ENCODE data around the gene SMARCA1.
"Not testable (repeated sequence)": the region's sequence is repeated elsewhere in the genome, so short reads cannot be mapped to it uniquely, and the experiment has no call there.

SMARCA1 gene

DNA sequence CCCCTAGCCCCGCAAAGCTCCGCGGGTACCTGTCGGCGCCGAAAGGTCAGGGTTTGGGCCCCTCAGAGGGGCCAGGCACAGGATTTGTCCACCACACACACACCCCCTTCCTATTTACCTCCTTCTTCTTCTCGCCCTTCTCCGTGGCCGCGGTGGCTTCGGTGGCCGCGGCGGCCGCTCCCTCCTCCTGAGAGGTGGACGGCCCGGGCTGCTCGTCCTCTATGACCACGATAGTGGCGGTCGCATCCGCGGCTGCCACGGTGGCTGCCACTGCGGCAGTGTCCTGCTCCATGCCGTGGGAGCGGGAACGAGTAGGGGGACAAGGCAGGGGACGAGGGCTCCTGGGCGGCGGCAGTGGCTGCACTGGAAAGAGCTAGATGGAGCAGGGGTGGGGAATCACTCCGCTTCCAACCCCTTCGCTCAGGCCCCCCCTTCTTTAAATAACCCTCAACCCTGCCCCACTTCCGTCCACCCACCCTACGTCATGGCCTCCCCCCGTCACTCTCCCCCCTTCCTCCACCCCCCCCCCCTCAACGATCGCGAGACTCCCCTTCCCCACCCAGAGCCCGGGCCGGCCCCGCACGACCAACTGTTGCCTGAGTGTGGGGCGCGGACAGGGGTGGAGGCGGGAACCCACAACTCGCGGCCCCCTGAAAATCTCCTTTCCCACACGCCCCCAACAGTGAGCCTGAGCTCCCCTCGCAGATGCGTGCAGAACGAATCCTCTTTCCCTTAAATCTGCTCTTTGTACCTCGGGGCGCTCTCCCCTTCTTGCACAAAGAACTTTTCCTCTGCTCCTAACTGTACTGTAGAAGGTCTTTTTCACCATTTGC is at the start of gene SMARCA1:
Gene SMARCA1, minus strand, starts transcription at position 412 of the 833 bp plus-strand sequence. Its CDS starts 120 bp downstream, at position 292.
- no peak for DNase-seq

- DNase-seq, result no peak
These were observed 49.1 kb upstream of the SMARCA1 start for GRCh38 chrX:129572422-129572821.

DNA sequence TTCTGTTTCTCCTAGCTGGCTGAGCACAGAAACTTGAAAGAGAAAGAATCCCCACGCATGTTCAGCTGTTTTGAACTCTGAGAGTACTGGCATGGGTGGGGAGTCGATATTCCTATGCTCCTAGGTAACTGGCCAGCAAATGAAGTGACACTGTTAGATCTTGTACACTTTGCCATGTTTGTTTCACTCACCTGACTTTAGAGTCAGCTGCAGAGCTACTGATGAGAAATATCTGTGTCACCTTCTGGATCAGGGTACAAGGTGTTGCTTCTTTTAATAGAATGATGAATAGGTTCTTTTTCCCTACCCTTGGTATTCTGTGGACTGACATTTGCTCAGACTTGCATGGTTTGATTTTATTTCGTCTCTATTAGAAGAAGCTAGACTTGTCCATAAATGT is 45.1 kb upstream of the SMARCA1 start:
- DNase-seq, result no peak

- no peak for DNase-seq
These were observed 42.8 kb upstream of the SMARCA1 start for GRCh38 chrX:129566073-129566472.

DNA sequence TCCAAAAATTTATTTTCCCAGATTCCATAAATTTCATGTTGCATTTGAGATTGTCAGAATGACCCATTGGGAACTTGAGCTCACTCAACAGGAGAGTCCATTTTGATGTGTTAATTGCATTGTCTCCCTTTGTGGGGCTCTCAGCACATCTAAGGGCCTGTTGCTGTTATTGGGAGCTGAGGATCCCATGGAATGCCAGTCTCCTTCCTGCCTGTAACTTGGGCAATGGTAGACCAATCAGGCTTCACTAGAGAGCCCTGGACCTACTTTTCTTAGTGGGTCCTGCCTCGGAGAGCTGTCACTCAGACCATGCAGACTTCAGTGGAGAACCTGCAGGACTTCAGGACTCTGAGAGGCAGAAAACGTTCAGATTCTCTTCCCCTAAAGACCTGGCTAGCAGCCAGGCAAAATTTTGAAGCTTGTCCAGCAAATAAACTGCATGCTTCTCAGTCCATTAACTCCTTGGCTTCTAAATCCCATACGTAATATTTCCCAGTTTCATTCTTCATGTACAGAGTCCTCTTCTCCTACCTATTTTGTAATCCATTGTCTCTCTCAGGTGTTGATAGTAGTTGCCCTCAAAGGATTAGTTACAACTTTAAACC is 41.9 kb upstream of the SMARCA1 start:
- DNase-seq, result no peak

- not testable (repeated sequence) for DNase-seq
These were observed 41.1 kb upstream of the SMARCA1 start for GRCh38 chrX:129564345-129564744.

- no peak for DNase-seq
These were observed 38.2 kb upstream of the SMARCA1 start for GRCh38 chrX:129561453-129561852.

DNA sequence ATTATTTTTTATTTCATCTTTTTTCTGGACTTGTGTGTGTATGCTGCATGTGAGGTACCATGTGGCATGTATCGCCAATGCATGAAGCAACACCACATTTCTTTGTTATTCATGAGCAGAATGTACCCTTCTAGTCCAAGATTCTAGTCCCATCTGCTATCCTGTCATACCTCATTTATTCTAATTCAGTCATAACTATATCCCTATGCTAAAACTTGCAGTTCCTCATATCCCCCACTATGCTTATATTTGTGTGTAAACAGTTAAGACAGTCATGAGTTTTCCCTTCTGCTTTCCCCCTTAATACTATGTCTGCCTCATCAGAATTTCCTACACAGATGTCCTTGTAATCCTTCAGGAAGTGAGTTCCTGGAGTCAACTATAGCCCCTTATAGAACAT is 36.5 kb upstream of the SMARCA1 start:
- DNase-seq, result no peak

DNA sequence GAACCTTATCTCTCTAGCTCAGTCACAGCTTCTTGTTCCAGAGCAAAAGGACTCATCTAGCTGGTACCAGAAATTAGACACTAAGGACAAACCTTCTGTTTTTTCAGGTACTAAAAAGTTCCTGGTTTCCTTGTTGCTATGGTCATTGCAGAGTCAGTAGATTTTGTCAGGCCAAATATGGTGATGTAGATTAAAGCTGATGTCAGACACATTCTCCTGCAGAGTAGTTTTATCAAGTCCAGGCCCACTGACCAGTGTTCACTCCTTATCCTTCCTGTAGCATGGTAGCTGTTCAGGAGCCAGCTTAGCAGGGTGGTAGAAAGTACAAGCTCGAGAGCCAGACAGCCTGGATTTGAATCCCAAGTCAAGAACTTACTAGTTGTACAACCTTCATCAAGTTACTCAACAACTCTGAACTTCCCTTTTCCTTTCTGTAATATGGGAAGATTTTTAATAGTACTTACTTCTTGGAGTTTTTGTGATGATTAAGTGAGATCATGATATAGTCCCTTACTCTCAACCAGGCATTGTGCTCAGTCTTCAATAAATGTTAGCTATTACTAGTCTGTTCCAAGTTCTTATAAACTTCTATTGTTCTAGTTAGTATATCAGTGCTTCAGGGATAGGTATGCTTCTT is 34.7 kb upstream of the SMARCA1 start:
- DNase-seq, result no peak

GRCh38 chrX:129556806-129557315 is 33.6 kb upstream of the SMARCA1 start:
- DNase-seq, result no peak

GRCh38 chrX:129554816-129555215 is 31.5 kb upstream of the SMARCA1 start:
- not testable (repeated sequence) for DNase-seq

DNA sequence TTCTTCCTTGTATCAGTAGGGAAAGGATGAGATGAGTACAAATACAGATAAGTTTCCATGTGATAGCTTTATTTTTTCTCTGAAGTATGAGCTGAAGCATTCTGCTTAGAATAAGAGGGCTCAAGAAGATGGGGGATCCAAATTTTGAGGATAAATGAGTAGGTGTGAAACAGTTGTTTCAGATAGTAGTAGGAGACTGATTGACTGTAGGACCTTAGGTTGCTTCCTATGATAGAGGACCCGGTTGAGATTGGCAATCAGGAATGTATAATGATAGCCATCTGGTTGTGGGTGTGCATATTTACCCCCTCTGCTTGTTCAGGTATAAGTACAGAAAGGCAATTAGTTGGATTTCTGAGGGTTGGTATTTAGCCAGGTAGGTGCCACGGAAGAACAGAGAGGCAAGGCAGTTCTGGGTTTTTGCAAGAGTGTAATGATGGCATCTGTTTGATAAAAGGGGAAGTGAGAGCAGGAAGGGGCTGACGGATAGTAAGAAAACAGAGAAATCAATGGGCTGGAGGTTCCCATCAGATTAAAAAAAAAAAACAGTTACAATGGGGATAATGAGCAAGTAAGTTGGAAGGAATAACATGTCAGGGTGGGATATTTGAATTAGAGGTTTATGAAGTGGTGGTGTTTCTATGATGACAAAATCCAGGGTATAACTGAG is 30.5 kb upstream of the SMARCA1 start:
- DNase-seq, result no peak

DNA sequence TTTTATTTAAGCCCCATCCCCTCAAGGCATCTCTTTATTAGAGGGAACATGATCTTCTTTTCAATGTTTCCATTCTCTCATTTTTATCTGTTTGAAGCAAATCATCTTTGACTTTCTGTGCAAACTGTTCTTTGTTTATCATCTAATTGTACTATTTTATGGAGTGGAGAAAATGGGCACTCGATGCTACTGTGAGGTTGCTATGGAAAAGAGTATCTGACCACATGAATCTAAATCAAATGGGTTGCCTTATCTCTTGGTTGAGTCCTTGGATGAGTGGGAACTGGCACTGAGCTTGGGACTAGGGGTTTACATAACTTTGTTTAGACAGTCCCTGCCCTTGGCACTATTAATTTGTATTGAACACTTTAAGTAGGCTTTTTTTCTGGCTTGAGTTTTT is 25.8 kb upstream of the SMARCA1 start:
- no peak for DNase-seq

DNA sequence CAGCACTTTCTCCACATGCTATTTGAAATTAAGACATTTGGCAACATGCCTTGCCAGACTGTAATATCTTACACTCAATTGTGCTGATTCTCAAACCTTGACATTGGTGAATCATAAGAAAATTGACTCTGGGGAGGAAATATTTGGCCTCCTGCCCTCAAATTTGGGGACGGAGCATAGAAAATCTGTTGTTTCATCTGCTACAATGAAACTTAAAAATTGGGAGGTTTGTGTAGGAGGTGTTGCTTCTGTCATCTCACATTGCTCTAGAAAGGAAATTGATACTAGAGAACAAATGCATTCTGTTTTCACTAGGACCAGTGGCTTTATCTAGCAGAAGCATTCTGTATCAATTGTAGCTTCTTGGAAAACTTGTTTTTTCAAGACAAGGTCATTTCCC is 22.1 kb upstream of the SMARCA1 start:
- no peak for DNase-seq

- no peak for DNase-seq
These were observed 21.5 kb upstream of the SMARCA1 start for GRCh38 chrX:129544780-129545179.

- DNase-seq, result no peak
These were observed 17.5 kb upstream of the SMARCA1 start for GRCh38 chrX:129540722-129541184.

- no peak for DNase-seq
These were observed 16.9 kb upstream of the SMARCA1 start, which contains the start of gene OCRL for GRCh38 chrX:129540068-129540653. OCRL (plus strand) TSS chrX:129540259; CDS start chrX:129540440, 181 bp downstream.

GRCh38 chrX:129534816-129535578 is 11.7 kb upstream of the SMARCA1 start:
- DNase-seq, result no peak

GRCh38 chrX:129531132-129531531 is 7.8 kb upstream of the SMARCA1 start:
- DNase-seq, result no peak

GRCh38 chrX:129530410-129530809 is 7.1 kb upstream of the SMARCA1 start:
- DNase-seq, result no peak

DNA sequence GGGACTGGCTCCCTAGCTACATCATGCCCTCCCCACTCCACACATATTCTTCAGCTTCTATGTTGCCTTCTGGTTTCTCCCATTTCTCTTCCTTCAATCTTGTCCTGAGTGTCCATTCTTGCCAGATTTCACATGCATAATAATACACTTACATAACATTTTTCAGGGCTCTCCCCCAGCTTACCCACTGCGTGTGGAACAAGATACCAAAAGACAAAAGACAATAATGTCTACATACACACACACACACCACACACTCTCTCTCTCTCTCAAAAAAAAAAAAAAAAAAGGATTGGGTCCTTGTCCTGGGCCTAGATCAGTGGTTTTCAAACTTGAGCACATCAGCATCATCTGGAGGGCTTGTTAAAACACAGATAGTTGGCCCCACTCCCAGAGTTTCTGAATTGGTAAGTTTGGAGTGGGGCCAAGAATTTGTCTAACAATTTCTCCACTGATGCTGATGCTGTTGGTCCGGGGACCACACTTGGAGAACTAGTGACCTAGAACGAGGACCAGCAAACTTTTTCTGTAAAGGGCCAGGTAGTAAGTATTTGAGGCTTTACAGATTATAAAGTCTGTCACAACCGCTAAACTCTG is 6.5 kb upstream of the SMARCA1 start:
- no peak for DNase-seq

Measured in NCI-H1417 treated with DMSO at 0.1 percent for 48 hours (cell line).